ENCODE measurements around the gene C1orf232. TPM values are rescaled to one million over a fixed set of nuclear protein-coding genes. Genes with fewer than 3 reads are reported as not detected.

C1orf232 gene
- total RNA-seq, 1 experiment from 2014 or later: not detected

DNA sequence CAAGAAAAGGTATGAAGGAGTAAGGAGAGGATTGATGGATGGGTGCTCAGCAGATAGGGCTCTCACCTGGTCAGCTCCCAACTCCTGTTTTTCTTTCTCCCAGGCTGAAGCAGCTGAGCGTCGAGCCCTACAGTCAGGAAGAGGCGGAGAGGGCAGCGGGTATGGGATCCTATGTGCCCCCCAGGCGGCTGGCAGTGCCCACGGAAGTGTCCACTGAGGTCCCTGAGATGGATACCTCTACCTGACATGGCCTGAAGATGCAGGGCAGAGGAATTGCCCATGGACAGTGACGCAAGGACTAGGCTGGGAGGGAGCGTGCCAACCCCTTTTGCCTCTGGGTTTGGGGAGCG is 1.7 kb upstream of the C1orf232 start:
- H3K27me3 Mint-ChIP-seq (ENCODE audit: low read depth): peaks cover 28% of the 10 kb centered on the region
- Histone ChIP-seq H2BK12ac (ENCODE audit: insufficient read length, low read depth, low read length) (no peak overlapping the region), H3K23ac (ENCODE audit: insufficient read length, low read depth, low read length) (no peak overlapping the region), H3K18ac (ENCODE audit: insufficient read length, low read depth, low read length) (no peak overlapping the region), H3K4me1 (ENCODE audit: insufficient read depth, low read length) (peaks cover 1% of the 10 kb centered on the region; the same call in 1 of the 2 replicates), H3K9me3 (ENCODE audit: control insufficient read depth, low read depth, low read length) (no peaks in the 10 kb centered on the region), H2BK20ac (ENCODE audit: low read depth, low read length, poor library complexity, severe bottlenecking) (no peak overlapping the region), H4K5ac (ENCODE audit: insufficient read length, low read depth, low read length) (no peak overlapping the region), H2AK5ac (ENCODE audit: insufficient read length, low read length) (no peak overlapping the region), H3K79me1 (ENCODE audit: insufficient read depth, low read depth, low read length, poor library complexity, severe bottlenecking) (peaks cover 4% of the 10 kb centered on the region), H4K20me1 (ENCODE audit: control insufficient read depth, insufficient read depth, insufficient read length) (no peaks in the 10 kb centered on the region), H4K8ac (replicated peaks; ENCODE audit: insufficient read length, low read depth, low read length) (no peak overlapping the region), H2BK120ac (ENCODE audit: low read depth, low read length, poor library complexity, severe bottlenecking) (no peak overlapping the region), H3K27me3 (ENCODE audit: insufficient read depth, low read length) (no peaks in the 10 kb centered on the region; the same call in 1 of the 2 replicates), H3T11ph (ENCODE audit: low read length) (no peak overlapping the region), H3K14ac (ENCODE audit: insufficient read depth, low read length) (no peak overlapping the region), H3K27ac (ENCODE audit: insufficient read length, low read depth, low read length) (no peak overlapping the region), H2BK5ac (ENCODE audit: insufficient read length, low read length) (no peak overlapping the region), H3K9ac (ENCODE audit: extremely low read depth, insufficient read length, low read length) (peak overlapping the region; percentile 74), H3K4me2 (ENCODE audit: insufficient read depth, insufficient read length, low read length) (peak overlapping the region; percentile 78), H3K79me2 (ENCODE audit: insufficient read depth, low read length) (peaks cover 4% of the 10 kb centered on the region; the same call in 1 of the 2 replicates), H2AFZ (ENCODE audit: low read length) (no peak overlapping the region), H4K91ac (ENCODE audit: insufficient read length, low read depth, low read length) (no peak overlapping the region), H3K23me2 (ENCODE audit: insufficient read length, low read depth, low read length, poor library complexity, severe bottlenecking) (peaks cover 7% of the 10 kb centered on the region), H3K4ac (ENCODE audit: low read depth, low read length) (no peak overlapping the region), H3K56ac (ENCODE audit: insufficient read length, low read depth, low read length) (no peak overlapping the region), H2BK15ac (ENCODE audit: low read depth, low read length) (no peak overlapping the region)
- peak overlapping the region; percentile 83 to 88 for H3K4me3 Mint-ChIP-seq
- WGBS (ENCODE audit: extremely low coverage, insufficient read length, low lambda C conversion rate): no CpG with 5 or more reads among the region's 9 CpGs
- no peak for DNase-seq
- no peaks in the 10 kb centered on the region for H3K9me3 Mint-ChIP-seq
- peak overlapping the region in 1 of 3 experiments; percentile 93; a peak in 2 of 7 replicates for H3K27ac Mint-ChIP-seq
- TF ChIP-seq, protein P1, sequence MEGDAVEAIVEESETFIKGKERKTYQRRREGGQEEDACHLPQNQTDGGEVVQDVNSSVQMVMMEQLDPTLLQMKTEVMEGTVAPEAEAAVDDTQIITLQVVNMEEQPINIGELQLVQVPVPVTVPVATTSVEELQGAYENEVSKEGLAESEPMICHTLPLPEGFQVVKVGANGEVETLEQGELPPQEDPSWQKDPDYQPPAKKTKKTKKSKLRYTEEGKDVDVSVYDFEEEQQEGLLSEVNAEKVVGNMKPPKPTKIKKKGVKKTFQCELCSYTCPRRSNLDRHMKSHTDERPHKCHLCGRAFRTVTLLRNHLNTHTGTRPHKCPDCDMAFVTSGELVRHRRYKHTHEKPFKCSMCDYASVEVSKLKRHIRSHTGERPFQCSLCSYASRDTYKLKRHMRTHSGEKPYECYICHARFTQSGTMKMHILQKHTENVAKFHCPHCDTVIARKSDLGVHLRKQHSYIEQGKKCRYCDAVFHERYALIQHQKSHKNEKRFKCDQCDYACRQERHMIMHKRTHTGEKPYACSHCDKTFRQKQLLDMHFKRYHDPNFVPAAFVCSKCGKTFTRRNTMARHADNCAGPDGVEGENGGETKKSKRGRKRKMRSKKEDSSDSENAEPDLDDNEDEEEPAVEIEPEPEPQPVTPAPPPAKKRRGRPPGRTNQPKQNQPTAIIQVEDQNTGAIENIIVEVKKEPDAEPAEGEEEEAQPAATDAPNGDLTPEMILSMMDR (conservative IDR thresholded peaks at IDR 0.05): no peak
- H3K4me1 Mint-ChIP-seq: peaks cover 22 to 49% of the 10 kb centered on the region in 2 experiments
- peaks cover 0 to 8% (median 7%) of the 10 kb centered on the region in 3 experiments; a peak in 3 of 7 replicates for H3K36me3 Mint-ChIP-seq (ENCODE audit: insufficient read depth in 1 of 3, low read depth in 3 of 3)

All from H9 (cell line).